M059J (cell line): ENCODE results near the gene GALNTL6. TPM values are rescaled to one million over a fixed set of nuclear protein-coding genes. Genes with fewer than 3 reads are reported as not detected.
A peak's percentile ranks its signal among the peaks of the same experiment; 100 is the strongest.
"Not testable (repeated sequence)": the region's sequence is repeated elsewhere in the genome, so short reads cannot be mapped to it uniquely, and the experiment has no call there.

Experiments
- DNase-seq: peaks from one replicate; pipeline ENCODE4 v3.0.0-alpha.2; 2012; ENCODE audit warnings: low read depth
- total RNA-seq: library from RNA; depleted of rRNA; stranded (reverse); fragments of >200 nt; shearing (Covaris generic); gene quantifications from 2 replicates; pipeline ENCODE4 v1.2.3, GENCODE V29; 2014

GALNTL6 gene
- total RNA-seq, 1 experiment from 2014 or later = not detected

DNA sequence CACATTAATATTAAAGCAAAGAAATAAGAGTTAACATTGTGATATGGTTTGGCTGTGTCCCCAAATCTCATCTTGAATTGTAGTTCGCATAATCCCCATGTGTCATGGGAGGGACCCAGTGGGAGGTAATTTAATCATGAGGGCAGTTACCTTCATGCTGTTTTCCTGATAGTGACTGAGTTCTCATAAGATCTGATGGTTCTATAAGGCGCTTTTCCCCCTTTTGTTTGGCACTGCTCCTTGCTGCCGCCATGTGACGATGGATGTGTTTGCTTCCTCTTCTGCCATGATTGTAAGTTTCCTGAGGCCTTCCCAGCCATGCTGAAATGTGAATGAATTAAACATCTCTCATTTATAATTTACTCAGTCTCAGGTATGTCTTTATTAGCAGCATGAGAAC is 1201.6 kb downstream of the GALNTL6 start:
- no peak for DNase-seq

DNA sequence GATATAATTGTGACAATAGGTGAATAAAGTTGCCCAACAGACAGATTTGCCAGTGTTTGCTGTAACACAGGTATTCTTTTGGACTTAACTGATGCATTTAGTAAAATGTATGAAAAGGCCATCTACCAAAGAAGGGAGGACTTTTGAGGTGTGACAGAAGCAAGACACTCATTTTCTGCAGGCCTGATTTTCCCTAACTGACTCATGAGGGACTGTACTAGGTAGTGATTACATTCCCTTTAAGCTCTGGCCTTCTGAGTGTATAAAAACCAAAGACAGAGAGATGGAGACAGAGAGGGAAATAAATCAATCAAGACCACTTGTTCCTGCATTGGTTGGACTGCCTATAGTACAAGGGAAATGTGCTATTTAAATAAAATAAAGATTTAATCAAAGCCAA is 1204.6 kb downstream of the GALNTL6 start:
- DNase-seq = no peak

DNA sequence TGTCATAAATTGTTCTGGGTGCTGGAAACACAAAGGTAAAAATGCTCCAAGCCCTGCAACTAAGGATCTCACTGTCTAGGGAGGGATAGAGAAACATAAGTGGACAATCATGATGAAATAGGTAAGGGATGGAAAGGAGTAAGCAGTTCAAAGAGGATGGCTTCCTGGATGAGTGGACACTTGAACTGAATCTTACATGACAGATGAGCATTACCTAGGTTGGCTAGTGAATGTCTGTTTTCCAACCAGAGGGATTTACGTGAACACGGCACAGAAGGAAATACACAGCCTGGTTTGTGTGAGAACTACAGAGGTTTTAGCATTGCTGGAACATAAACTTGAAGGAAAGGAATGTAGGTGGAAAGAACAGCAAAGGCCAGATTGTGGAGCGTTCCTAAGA is 1205.2 kb downstream of the GALNTL6 start:
- DNase-seq = no peak

DNA sequence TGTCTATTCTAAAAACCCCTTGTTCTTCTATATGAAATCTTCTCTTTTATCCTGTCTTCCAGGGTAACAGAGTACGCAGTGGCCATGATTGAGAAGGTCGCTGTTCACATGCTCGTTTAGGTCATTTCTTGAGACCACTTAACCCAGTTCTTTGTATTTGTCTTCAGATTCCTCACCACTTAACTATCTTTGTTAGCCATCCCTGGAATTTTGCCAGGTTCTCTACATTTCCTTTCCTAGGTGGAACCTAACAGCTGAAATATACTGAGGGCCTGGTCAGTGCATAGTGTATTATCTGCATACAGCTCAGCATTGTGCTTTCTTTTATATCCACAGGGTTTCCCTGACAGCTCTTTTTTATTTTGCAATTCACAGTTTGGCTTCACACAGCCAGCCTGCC is 1206.5 kb downstream of the GALNTL6 start:
- no peak for DNase-seq

DNA sequence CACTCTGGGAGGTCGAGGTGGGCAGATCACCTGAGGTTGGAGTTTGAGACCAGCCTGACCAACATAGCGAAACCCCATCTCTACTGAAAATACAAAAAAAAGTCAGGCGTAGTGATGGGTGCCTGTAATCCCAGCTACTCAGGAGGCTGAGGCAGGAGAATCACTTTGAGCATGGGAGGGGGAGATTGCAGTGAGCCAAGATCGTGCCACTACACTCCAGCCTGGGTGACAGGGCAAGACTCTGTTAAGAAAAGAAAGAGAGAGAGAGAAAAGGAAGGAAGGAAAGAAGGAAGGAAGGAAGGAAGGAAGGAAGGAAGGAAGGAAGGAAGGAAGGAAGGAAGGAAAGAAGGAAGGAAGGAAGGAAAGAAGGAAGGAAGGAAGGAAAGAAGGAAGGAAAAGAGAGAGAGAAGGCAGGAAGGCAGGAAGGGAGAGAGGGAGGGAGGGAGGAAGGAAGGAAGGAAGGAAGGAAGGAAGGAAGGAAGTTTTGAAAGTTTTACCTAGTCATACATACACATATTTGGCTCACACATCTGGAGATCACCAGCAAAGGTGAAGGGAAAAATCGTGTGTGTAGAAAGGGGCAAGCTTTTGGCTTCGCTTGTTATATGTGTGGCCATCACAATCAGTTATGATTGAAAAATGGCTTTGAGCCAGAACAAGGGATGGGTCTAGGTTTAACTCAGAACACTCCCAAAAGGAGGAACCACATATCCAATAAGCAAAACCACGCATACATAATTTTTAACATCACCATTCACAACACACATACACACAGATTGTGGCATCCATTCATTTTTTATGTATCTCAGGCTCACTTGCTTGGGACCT is 1208.8 kb downstream of the GALNTL6 start:
- not testable (repeated sequence) for DNase-seq

DNA sequence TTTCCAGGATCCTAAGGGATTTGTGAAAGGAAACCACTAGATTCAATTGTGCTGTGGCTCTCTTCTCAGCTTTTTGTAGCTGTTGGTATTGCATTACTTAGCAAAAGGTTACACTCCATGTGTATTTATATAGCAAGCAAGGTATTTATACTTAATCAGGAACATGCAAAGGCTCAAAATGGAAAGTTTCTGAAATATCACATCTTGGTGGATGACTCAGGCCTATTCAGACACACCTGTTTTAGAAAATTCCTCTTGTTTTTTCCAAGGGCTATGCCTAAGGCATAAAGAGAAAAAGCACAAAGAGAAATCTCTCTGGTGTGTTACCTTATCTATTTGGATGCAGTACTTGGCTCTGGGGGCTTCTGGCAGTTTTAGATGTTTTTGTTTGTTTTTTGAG is 1211.0 kb downstream of the GALNTL6 start:
- DNase-seq = no peak

DNA sequence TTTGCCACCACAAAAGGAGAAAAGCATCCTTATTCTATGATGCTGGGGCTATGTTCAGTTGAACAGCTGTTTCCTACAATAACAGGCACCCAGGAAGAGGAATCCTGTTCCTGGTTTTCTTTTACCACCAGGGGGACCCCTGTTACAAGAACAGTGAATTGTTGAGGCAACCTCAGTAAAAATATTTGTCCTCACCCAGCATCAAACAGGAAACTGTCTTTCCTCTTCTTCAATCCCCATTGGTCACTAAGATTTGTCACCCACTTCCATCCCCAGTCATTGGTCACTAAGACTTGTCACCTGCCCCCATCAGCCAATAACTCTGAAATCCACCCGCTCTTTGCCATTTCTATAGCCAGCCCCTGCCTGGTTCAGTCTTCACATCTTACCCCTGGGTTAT is 1211.9 kb downstream of the GALNTL6 start:
- DNase-seq = peak; percentile 69

DNA sequence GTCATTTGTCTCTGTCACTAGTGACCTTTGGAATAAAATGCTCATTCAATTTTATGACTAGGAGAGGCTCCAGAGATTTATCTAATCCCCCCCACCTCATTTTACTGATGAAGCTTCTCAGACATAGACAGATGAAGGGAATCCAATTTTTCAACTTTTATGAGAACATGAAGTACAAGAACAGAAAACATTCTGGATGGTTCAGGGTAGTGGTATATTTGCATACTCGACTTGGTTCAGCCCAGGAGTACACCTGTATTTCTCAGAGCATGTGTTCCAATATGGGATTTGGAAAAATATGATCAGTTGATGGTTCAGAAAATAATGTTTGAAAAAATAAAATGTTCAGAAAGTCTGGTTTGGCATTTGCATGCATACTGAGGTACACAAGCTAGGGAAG is 1224.0 kb downstream of the GALNTL6 start:
- no peak for DNase-seq

DNA sequence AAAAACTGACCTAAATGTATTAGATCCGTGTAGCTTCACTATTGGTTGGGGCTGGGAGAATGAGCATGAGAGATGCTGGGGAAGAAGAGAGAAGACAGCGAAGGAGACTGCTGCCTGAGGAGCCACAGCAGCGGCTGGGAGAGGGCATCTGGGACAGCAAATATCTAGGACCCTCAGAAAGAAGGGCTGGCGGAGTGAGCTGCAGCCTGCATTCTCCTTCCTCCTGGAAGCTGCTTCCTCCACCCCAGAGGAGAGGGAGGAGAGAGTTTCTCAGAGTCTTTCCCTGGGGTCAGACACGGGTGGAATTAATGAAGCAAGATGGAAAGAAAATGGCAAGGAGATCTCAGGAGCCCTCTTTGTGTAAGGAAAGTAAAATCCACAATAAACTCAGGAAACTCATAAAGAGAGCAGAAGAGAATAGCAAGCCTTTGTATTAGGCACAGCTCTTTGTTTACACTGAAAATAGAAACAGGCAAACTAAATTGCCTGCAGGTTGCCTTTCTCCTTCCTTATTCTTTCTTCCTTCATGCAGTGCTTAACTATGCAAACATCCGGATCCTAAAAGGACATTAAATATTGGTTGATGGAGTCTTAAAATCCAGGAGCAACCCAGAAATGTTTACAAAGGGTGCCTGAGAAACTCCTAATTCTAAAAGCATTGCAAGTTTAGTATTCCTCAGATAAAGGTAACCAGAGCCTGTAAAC is 1225.1 kb downstream of the GALNTL6 start:
- no peak for DNase-seq

DNA sequence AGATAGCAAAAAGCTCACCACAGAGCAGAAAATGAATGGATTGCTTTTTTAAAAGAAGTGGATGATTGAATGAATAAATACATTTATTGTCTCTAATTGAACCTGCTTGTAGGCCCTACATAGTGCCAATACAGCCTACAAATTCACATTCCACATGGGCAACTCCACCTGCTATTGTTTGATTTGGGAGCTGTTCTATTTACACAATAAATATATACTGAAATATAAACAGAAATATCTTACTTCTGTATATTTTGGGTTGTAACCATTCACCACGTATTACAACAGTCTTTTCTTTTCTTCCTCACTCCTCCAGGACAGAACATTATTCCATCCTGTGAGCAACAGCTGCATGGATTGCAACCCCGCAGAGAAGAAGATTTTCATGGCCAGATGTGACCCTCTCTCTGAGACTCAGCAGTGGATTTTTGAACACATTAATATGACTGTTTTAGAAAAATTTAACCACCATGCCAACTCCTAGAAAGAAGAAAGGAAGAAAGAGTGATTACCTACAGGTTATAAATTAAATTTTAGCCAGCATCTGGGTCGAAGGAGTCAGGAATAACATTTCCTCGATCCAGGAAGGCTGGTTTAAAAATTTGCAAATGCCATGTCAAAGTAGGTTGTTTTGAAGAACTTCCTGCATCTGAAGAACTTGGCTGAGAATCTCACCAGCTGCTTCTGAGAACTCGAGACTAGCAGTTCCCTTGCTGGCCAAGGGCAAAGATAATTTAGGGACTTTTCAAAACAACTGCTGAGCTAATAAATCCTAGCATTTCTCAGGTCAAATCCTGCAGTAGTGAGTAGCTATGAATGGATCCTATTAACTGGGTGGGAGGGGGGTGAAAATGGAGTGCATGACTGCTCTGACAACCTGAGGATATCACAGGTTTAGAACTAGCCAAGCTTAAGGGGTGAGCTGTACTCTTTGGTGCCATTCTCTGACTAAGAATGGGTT is 1226.7 kb downstream of the GALNTL6 start:
- DNase-seq = peak; percentile 12

DNA sequence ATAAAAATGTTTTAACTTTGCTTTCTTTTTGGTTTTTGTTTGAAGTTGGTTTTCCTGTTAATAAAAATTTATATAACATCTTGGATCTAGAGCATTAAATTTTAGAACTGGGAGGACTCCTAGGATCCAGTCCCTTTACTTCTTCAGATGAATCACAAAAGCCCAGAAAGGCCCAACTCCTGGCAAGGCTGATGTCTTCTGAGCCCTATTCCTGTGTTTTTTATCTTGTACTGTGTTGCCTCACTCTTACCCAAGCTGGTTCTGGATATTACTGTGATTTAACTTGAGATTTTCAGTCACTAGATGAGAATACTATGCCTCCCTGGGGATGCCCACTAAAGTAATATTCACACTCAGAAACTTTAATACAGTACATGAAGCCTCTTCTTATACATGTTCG is 1228.3 kb downstream of the GALNTL6 start:
- DNase-seq = no peak

DNA sequence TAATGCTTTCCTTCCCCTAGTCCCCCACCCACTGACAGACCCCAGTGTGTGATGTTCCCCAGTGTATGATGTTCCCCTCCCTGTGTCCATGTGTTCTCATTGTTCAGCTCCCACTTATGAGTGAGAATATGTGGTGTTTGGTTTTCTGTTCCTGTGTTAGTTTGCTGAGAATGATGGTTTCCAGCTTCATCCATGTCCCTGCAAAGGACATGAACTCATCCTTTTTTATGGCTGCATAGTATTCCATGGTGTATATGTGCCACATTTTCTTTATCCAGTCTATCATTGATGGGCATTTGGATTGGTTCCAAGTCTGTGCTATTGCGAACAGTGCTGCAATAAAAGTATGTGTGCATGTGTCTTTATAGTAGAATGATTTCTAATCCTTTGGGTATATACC is 1228.9 kb downstream of the GALNTL6 start:
- not testable (repeated sequence) for DNase-seq

DNA sequence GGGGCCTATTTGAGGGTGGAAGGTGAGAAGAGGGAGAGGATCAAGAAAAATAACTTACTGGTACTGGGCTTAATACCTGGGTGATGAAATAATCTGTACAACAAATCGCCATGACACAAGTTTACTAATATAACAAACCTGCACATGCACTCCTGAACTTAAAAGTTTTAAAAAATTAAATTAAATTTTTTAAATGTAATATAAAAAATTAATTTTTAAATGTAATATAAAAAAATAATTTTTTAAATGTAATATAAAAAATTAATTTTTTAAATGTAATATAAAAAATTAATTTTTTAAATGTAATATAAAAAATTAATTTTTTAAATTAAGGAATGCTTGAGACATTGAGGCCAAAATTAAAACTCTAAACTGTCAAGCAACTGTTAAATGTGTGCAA is 1231.1 kb downstream of the GALNTL6 start:
- no peak for DNase-seq

DNA sequence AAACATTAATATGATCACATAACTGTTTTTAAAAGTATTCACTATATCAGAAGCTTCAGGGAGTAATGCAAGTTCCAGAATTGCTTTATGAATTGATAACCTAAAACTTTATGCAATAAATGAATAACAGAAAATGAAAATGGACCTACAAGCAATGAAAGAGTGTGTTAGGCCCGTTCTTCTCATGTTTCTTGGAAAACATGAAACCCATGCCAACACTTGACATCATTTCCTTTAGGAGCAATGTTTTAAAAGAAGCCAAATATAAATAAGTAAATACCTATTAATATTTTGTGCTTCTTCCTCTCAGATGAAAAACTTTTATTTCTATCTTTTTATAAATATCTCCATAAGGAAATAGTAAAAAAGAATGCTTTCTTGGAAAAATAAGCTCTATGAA is 1232.4 kb downstream of the GALNTL6 start:
- DNase-seq = no peak

DNA sequence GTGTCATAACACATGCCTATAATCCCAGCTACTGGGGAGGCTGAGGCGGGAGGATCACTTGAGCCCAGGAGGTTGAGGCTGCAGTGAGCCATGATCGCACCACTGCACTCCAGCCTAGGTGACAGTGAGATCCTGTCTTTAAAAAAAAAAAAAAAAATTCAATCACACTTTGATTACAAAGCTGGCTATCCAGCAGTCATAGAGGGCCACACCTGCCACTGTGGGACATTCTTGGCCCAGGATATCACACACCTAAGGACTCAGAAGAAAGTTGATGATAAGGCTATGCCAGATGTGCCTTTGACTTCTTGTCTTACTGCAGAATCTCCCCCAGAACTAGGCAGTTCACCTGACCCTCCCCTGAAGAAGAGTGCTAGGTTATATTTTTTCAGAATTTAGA is 1232.9 kb downstream of the GALNTL6 start:
- DNase-seq = no peak

DNA sequence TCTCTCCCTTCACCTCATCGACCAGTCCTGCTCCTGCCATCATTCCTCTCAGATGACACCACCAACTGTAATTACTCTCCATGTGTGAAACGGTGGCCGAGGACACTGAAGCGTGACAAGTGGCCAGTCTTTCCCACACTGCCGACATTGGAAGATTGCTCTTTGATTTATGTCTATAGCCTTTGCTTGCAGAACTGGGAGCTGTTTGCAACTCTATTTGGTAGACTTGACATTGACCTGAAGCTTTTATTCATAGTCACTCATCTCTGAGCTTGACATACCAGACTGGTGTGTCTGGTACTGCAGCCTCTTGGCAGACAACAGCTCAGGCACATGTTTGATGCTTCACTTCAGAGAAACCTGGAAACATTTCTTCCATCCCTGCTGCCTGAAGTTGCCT is 1233.6 kb downstream of the GALNTL6 start:
- no peak for DNase-seq

DNA sequence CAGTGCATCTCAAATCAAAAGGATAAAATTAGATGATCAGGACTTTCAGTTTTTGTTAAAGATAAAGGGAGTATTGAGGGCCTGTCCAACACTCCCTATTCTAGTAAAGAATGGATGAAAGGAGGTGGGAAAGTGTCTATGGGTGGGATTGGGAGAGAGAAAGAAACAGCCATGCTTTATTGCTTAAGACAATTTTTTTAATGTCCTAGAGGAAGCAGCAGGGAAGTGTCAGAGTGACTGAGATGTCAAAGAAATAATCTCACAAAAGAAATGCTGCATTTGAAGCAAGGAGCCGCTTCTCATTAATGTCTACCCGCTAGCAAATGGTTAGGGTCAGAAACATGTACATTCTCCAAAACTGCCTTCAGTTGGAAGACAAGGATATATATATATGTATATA is 1238.0 kb downstream of the GALNTL6 start:
- no peak for DNase-seq

DNA sequence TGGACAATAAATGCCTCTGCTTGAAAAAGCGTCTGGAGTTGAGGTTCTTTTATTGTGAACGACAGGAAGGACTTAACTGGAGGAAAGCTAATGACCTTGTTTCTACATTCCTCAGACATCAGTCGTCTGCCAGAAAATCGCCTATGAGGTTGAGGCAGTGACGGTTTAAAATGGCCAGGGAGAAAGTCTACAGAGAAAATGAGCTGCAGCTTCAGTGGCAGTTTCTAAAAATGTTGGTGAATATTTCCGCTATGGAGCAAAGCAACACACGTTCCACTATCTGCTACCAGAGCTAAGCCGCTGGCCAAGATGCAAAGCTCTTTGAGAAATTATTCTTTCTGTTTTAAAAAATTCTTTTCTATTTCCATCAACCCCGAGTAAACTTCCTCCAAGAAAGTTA is 1238.5 kb downstream of the GALNTL6 start:
- DNase-seq = no peak

DNA sequence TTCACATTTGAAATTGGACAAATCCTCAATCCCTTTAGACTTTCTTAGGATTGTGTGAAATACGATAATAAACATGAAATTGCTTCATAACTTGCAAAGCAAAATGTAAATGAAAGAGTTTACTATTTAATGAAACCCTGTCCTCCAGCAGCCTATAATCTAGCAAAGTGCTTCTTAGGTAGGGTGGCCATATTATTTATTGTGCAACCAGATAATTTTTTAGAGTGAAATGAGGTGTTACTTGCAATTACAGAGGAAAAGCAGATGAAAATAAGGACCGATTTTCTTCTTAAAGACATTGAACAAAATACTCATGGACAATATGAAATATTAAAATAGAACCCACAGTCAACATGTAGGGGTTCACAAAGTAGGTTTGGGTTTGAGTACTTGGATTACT is 1239.2 kb downstream of the GALNTL6 start:
- DNase-seq = no peak

DNA sequence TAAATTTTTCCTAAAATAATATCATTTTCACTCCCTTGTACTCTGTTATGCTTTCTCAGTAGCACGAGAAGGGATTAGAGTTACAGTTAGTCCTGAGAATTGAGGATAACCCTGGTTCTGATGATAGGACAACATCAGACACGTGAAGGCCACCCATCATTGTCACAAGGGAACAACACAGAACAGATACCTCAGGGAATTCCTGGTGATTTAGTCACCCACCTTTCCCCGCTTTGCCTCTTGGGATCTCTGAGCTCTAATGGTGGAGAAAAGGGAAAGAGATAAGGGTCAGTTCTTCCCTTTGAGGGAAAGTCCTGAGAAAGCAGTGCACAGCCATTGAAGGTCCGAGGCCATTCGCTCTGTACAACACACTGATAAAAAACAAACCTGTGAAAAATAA is 1243.1 kb downstream of the GALNTL6 start:
- DNase-seq = no peak

DNA sequence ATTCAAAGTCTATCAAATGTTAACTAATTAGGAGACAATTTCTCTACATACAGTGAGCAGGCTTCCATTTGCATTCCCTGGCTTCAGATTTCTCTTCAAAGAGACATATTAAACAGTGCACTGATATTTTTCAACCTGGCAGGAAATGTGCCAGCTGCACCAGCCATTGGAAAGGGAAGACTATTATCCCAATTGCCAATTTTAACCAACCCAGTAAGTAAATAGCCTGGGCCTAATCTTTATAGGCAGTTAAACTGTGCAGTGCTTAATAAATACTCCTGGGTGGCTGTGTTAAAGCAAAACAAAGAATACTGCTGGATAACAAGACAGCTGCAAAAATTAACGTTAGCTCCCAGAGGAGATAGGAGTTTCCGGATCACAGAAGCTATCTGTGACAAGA is 1243.5 kb downstream of the GALNTL6 start:
- DNase-seq = no peak

DNA sequence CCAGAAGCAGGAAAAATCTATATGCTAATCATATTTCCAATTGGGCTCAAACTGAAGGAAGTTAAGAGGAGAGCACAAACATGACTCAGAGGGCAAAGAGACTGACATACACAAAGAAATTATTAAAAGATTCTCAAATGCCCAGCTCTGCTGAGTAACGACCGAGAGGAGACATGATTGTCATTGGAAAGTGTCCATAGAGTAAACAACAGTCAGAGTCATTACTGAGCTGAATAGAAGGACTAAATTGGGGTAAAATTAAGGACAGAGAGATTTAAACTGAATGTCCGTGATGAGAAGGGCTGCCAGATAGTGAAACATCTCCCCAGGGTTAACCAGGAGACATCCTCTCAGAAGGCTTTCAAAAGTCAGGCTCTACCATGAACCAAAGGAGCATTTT is 1244.2 kb downstream of the GALNTL6 start:
- DNase-seq = peak; percentile 44
